Esophagus squamous epithelium (tissue), 5 donors: ENCODE results near the gene ZBED4. TPM values are rescaled to one million over a fixed set of nuclear protein-coding genes. Genes with fewer than 3 reads are reported as not detected.

ENCODE experiments used
- DNase-seq: peaks from one replicate; lab custom pipeline; 2025; lab: John Stamatoyannopoulos, UW
- H3K27ac ChIP-seq, 4 donors: fragments of 200-600 bp; sonication (generic); one replicate each; pipeline ENCODE4 v1.5.1; 2016 to 2019; ENCODE audit warnings: mild to moderate bottlenecking in 1 of 4
- H3K27me3 ChIP-seq, 4 donors: fragments of 200-600 bp; sonication (generic); 1 replicate in 3 of 4; 2 replicates in 1 of 4; pipeline versions ENCODE4 v1.5.1 to v1.6.0; 2017 to 2021; ENCODE audit warnings: antibody characterized with exemption in 1 of 4
- H3K36me3 ChIP-seq, 3 donors: fragments of 200-600 bp; sonication (generic); one replicate each; pipeline ENCODE4 v1.5.1; 2016 to 2019
- H3K4me1 ChIP-seq, 3 donors: fragments of 200-600 bp; sonication (generic); one replicate each; pipeline ENCODE4 v1.5.1; 2017 to 2019
- H3K4me3 ChIP-seq, 4 donors: fragments of 200-600 bp; sonication (generic); 1 replicate in 3 of 4; 2 replicates in 1 of 4; pipeline ENCODE4 v1.5.1; 2016 to 2019; ENCODE audit warnings: mild to moderate bottlenecking in 2 of 4, moderate library complexity in 1 of 4
- H3K9me3 ChIP-seq, 3 donors: fragments of 200-600 bp; sonication (generic); one replicate each; pipeline ENCODE4 v1.5.1; 2016 to 2019
- CTCF ChIP-seq, 6 experiments: fragments of 450-650 bp in 4 of 6; fragments of 200-600 bp in 2 of 6; sonication (generic) in 2 of 6; IDR thresholded peaks; one replicate each; pipeline ENCODE4 v1.5.1; 2016 to 2019; ENCODE audit warnings: antibody characterized with exemption in 6 of 6, mild to moderate bottlenecking in 4 of 6, moderate library complexity in 4 of 6
- POLR2A ChIP-seq, 4 donors: fragments of 450-650 bp; IDR thresholded peaks; one replicate each; pipeline ENCODE4 v1.6.1; 2017; ENCODE audit warnings: antibody characterized with exemption in 4 of 4, mild to moderate bottlenecking in 4 of 4, moderate library complexity in 3 of 4
- WGBS, 2 donors: methylation state at CpG; one replicate each; pipeline ENCODE4 v1.1.5; 2018; 5-methylcytosine and 5-hydroxymethylcytosine counted together
- intact Hi-C: fragments of 100-400 bp; cut with DNase I; formaldehyde crosslinking; loops from one replicate; pipeline ENCODE4 v1.15.0; 2022
- total RNA-seq, 4 donors: library from RNA; depleted of rRNA; stranded (reverse); fragments of >200 nt; gene quantifications; one replicate each; pipeline ENCODE4 v1.1.0, GENCODE V29; 2016
- donor health status: DM: yes; HTN: yes; CAD: no.

Gene ZBED4
- total RNA-seq, 4 donors from 2014 or later, result 9.6 to 14.1 (median 13.7) TPM

- Histone ChIP-seq H3K4me3 (no peak overlapping the region), H3K27ac (no peak overlapping the region), H3K27me3 (no peaks in the 10 kb centered on the region), H3K36me3 (peaks cover 0 to 42% (median 0%) of the 10 kb centered on the region in 3 donors), H3K9me3 (peaks cover 0 to 10% (median 0%) of the 10 kb centered on the region in 3 donors), H3K4me1 (no peaks in the 10 kb centered on the region)
- 84 to 93% methylated on average over 6 to 8 of the region's 8 CpGs for WGBS, 2 donors
- no peak for DNase-seq
- intact Hi-C loops, result no loop called here
- no peak for TF ChIP-seq CTCF (IDR thresholded peaks at IDR 0.05)
- no peak for TF ChIP-seq POLR2A (IDR thresholded peaks at IDR 0.05)
Measured at GRCh38 chr22:49894322-49895054, 40.8 kb downstream of the ZBED4 start.

DNA sequence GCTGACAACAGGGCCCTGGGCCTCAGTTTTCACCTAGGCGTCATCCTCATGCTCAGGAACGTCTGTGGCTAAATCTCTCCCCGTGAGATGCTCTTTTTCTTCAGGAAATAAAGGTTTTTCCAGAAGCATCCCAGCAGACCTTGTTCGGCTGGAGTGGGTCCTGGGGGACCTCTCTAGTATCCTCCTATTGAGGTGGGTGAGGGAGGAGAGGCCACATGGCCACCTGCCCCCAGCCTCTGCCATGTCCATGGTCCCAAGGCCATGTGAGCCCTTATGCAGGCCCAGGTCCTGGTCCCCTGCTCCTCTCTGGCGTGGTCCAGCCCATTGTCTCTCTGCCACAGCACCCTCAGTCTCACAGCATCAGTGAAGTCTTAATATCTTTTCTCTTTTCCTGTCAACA is 42.6 kb downstream of the ZBED4 start:
- TF ChIP-seq POLR2A (IDR thresholded peaks at IDR 0.05) (no peak), CTCF (IDR thresholded peaks at IDR 0.05) (no peak)
- intact Hi-C loops, result no loop called here

DNA sequence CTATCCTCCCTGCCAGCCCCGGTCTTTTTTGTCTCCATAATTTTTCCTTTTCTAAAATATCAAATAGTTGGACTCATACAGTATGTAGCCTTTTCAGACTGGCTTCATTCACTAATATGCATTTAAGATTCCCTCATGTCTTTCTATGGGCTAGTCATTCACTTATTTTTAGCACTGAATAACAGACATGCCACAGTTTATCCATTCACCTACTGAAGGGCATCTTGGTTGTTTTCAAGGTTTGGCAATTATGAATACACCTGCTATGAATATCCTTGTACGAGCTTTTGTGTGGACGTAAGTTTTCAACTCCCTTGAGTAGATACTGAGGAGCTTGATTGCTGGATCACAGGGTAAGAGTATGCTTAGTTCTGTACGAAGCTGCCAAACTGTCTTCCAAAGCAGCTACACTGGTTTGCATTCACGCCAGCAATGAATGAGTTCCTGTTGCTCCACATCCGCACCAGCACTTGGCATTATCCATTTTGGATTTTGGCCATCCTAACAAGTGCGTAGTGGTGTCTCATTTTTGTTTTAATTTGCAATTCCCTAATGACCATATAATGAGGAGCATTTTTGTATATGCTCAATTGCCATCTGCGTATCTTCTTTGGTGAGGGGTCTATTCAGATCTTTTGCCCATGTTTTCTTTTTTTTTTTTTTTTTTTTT is 43.5 kb downstream of the ZBED4 start:
- Histone ChIP-seq H3K4me1 (no peaks in the 10 kb centered on the region), H3K9me3 (no peaks in the 10 kb centered on the region), H3K4me3 (no peak overlapping the region), H3K27ac (no peak overlapping the region), H3K36me3 (peaks cover 0 to 47% (median 0%) of the 10 kb centered on the region in 3 donors), H3K27me3 (no peaks in the 10 kb centered on the region)
- DNase-seq, result no peak
- TF ChIP-seq CTCF (IDR thresholded peaks at IDR 0.05) (no peak), POLR2A (IDR thresholded peaks at IDR 0.05) (no peak)
- WGBS, 2 donors, result 91 to 95% methylated on average over 8 of the region's 8 CpGs
- intact Hi-C loops, result no loop called here

More for the DNA sequence above, 42.6 kb downstream of the ZBED4 start:
- no peak overlapping the region for H3K4me3 ChIP-seq
- no peak for DNase-seq
- no peaks in the 10 kb centered on the region for H3K4me1 ChIP-seq
- no peaks in the 10 kb centered on the region for H3K9me3 ChIP-seq
- H3K36me3 ChIP-seq, result peaks cover 0 to 41% (median 0%) of the 10 kb centered on the region in 3 donors
- no peaks in the 10 kb centered on the region for H3K27me3 ChIP-seq
- 95 to 100% methylated on average over 4 of the region's 5 CpGs for WGBS, 2 donors
- no peak overlapping the region for H3K27ac ChIP-seq

GRCh38 chr22:49899530-49899929 is 45.9 kb downstream of the ZBED4 start:
- Histone ChIP-seq H3K9me3 (no peaks in the 10 kb centered on the region), H3K36me3 (peaks cover 9 to 64% (median 11%) of the 10 kb centered on the region in 3 donors), H3K4me1 (no peaks in the 10 kb centered on the region), H3K4me3 (no peak overlapping the region), H3K27me3 (no peaks in the 10 kb centered on the region), H3K27ac (no peak overlapping the region)
- WGBS, 2 donors, result 78 to 94% methylated on average over 6 of the region's 6 CpGs
- intact Hi-C loops, result no loop called here
- DNase-seq, result no peak
- TF ChIP-seq POLR2A (IDR thresholded peaks at IDR 0.05), result no peak
- no peak for TF ChIP-seq CTCF (IDR thresholded peaks at IDR 0.05)
